GM12892 (cell line): ENCODE results near the gene SNAPC2.

Experiments
- POLR2A ChIP-seq: IDR thresholded peaks from 2 replicates; pipeline ENCODE4 v1.6.1; 2011; ENCODE audit warnings: low read depth, low read length, control low read depth
- POLR2AphosphoS5 ChIP-seq: IDR thresholded peaks from 2 replicates; pipeline ENCODE4 v1.6.1; 2011; ENCODE audit warnings: low read depth, low read length, control low read depth

DNA sequence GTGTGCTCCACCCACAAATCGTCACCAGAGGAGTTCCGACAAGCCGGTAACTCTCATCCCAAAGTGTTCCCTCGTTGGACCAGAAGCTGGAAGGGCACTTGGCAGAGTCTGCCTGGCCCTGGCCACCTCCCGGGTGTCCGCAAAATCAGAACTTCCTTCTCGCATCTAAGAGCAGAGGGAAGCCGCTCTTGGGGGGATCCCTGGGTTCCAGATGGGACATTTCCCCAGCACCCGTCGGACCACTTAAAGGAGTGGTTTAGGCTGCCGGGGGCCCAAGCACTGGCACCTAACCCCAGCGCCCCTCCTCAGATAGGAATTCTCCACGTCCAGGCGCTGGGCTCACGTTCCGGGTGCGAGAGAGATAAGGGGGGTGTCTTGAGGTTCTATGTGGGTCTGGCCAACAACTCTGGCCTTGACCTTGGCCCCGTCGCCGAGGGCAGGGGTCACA lies 17.3 kb upstream of the SNAPC2 start:
- no peak for TF ChIP-seq POLR2A
- no peak for TF ChIP-seq POLR2AphosphoS5
